Common myeloid progenitor, CD34-positive (primary cell): ENCODE data around the gene HECTD2.
"Not testable (repeated sequence)": the region's sequence is repeated elsewhere in the genome, so short reads cannot be mapped to it uniquely, and the experiment has no call there.

Source experiments
- CTCF ChIA-PET: fragments of 350-600 bp; sonication (Branson Sonifier 250); formaldehyde crosslinking; loops from one replicate; lab custom pipeline; 2021; ENCODE audit warnings: antibody characterized with exemption; lab: Charles Lee
- POLR2A ChIA-PET: fragments of 350-600 bp; sonication (Branson Sonifier 250); formaldehyde crosslinking; loops from one replicate; lab custom pipeline; 2021; ENCODE audit warnings: antibody characterized with exemption; lab: Charles Lee
- DNase-seq, 3 donors: peaks; one replicate each; pipeline versions ENCODE4 v3.0.0 to v3.0.0-alpha.2; 2013
- H3K27ac ChIP-seq, 2 experiments: 1 replicate in 1 of 2; 2 replicates in 1 of 2; pipeline ENCODE4 v1.7.0; 2013; ENCODE audit warnings: inconsistent platforms in 2 of 2, low read length in 2 of 2, mild to moderate bottlenecking in 2 of 2, low read depth in 1 of 2, moderate library complexity in 1 of 2; ENCODE audit not compliant: severe bottlenecking in 2 of 2, insufficient read depth in 1 of 2, poor library complexity in 1 of 2
- H3K27me3 ChIP-seq, 5 experiments: replicated peaks in 2 of 5; 1 replicate in 3 of 5; 2 replicates in 2 of 5; pipeline versions ENCODE4 v1.6.1 to v1.7.0; 2013; ENCODE audit warnings: low read length in 4 of 5, mild to moderate bottlenecking in 2 of 5, moderate library complexity in 2 of 5, inconsistent platforms in 1 of 5; ENCODE audit not compliant: insufficient read depth in 5 of 5, control insufficient read depth in 4 of 5
- H3K36me3 ChIP-seq, 4 experiments: 1 replicate in 2 of 4; 2 replicates in 2 of 4; pipeline versions ENCODE4 v1.6.1 to v1.7.0; 2013; ENCODE audit warnings: low read length in 3 of 4, control low read depth in 1 of 4, mild to moderate bottlenecking in 1 of 4; ENCODE audit not compliant: control insufficient read depth in 4 of 4, insufficient read depth in 4 of 4
- H3K4me1 ChIP-seq, 4 experiments: 1 replicate in 3 of 4; 2 replicates in 1 of 4; pipeline versions ENCODE4 v1.6.1 to v1.7.1; 2013; ENCODE audit warnings: low read length in 3 of 4, mild to moderate bottlenecking in 3 of 4, control low read depth in 1 of 4, inconsistent platforms in 1 of 4, moderate library complexity in 1 of 4; ENCODE audit not compliant: control insufficient read depth in 4 of 4, insufficient read depth in 4 of 4; ENCODE audit errors: control extremely low read depth in 1 of 4
- H3K4me3 ChIP-seq, 7 experiments: 1 replicate in 4 of 7; 2 replicates in 3 of 7; pipeline versions ENCODE4 v1.5.1 to v1.7.0; 2013; ENCODE audit warnings: mild to moderate bottlenecking in 7 of 7, low read length in 6 of 7, moderate library complexity in 6 of 7, inconsistent platforms in 2 of 7, low read depth in 2 of 7, control low read depth in 1 of 7; ENCODE audit not compliant: insufficient read depth in 4 of 7, control insufficient read depth in 1 of 7; ENCODE audit errors: extremely low read depth in 1 of 7
- H3K9me3 ChIP-seq, 5 experiments: 1 replicate in 4 of 5; 2 replicates in 1 of 5; pipeline versions ENCODE4 v1.6.1 to v1.7.1; 2013; ENCODE audit warnings: low read length in 4 of 5, mild to moderate bottlenecking in 2 of 5, inconsistent platforms in 1 of 5, low read depth in 1 of 5, moderate library complexity in 1 of 5; ENCODE audit not compliant: control insufficient read depth in 4 of 5, insufficient read depth in 2 of 5; ENCODE audit errors: control extremely low read depth in 1 of 5
- WGBS: methylation state at CpG from one replicate; pipeline ENCODE4 v1.1.5; 2013; ENCODE audit not compliant: insufficient coverage; 5-methylcytosine and 5-hydroxymethylcytosine counted together

The HECTD2 gene

DNA sequence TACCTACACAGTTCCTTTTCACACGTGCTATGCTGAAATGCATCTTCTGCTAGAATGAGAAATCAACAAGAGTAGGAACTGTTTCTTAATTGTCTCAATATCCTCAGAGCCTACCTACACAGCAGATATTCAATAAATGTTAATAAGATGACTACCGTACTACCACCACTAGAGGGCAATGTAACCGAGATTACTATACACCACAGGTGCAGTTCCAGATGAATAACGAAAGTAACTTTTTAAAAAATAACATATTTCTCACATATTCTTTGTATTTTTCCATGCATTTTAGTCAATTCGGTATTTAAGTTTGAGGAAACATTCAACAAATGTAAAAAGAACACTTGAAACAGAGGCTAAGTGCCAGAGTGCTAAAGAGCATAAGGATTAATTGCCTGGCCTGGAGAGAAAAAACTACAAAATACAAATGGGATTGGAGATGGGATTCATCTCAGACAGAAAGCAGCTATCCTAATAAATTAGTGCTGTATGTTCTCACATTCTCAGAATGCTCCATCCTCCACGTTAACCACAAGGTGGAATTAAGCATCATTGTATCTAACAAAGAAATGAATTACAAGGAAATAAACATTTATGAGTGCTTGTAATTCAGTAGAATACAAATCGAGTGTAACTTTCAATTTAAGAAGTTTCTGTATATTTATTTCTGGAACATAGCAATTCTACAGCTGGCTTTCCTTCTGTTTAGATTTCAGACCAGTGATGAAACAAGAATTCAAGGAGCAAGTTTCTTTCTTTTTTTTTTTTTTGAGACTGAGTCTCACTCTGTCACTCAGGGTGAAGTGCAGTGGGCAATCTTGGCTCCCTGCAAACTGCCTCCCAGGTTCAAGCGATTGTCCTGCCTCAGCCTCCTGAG lies 20.3 kb upstream of the HECTD2 start:
- H3K36me3 ChIP-seq = no peaks in the 10 kb centered on the region
- peaks cover 2 to 29% (median 9%) of the 10 kb centered on the region in 5 experiments for H3K27me3 ChIP-seq
- peak; percentile 63 to 84 (median 82) for DNase-seq
- peaks cover 0 to 3% (median 0%) of the 10 kb centered on the region in 4 experiments for H3K4me1 ChIP-seq
- ChIA-PET CTCF (interaction anchor here (0.7 to 2.7 kb wide), 11 partner anchors 9 to 523 kb away, joined by 3 to 11 read pairs (median 3); no protein-coding TSS in a partner anchor), POLR2A (interaction anchor here (0.6 kb wide), 1 partner anchor 520 kb away, joined by 5 read pairs; no protein-coding TSS in a partner anchor)
- H3K9me3 ChIP-seq = no peaks in the 10 kb centered on the region
- WGBS = 100% methylated on average over 1 of the region's 8 CpGs
- no peak overlapping the region for H3K27ac ChIP-seq
- peak overlapping the region in 1 of 7 experiments; percentile 55 for H3K4me3 ChIP-seq

DNA sequence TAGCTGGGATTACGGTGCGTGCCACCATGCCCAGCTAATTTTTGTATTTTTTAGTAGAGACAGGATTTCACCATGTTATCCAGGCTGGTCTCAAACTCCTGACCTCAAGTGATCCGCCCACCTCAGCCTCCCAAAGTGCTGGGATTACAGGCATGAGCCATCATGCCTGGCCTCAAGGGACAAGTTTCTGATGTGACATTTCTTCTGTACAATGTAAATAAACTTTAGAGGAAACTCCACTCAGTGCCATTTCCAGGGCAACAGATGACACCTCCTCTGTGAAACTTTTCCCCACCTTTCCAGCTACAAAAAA lies 19.7 kb upstream of the HECTD2 start:
- WGBS = 100% methylated on average over 3 of the region's 3 CpGs
- H3K4me1 ChIP-seq, DNase-seq, H3K27ac ChIP-seq, H3K36me3 ChIP-seq, H3K4me3 ChIP-seq, H3K9me3 ChIP-seq: not testable (repeated sequence)
- ChIA-PET POLR2A (interaction anchor here (0.6 kb wide), 1 partner anchor 519 kb away, joined by 5 read pairs; no protein-coding TSS in a partner anchor), CTCF (interaction anchor here (0.7 to 2.7 kb wide), 11 partner anchors 9 to 523 kb away, joined by 3 to 11 read pairs (median 3); no protein-coding TSS in a partner anchor)
- H3K27me3 ChIP-seq = peaks cover 2 to 24% (median 7%) of the 10 kb centered on the region in 5 experiments

DNA sequence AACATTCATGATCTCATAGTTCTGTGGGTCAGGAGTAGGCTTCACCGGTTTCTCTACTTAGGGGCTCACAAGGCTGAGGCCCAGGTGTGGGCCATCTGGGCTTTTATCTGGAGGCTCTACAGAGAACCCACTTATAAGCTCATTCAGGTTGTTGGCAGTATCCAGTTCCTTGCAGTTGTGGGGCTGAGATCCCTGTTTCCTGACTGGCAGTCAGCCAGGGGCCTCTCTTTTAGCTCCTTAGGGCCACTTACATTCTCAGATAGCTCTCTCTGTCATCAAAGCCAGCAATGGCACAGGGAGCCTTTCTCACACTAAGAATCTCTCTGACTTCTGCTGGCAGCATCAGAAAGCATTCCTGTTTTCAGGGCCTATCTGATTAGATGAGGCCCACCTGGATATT lies 18.2 kb upstream of the HECTD2 start:
- Histone ChIP-seq H3K4me3 (no peak overlapping the region), H3K4me1 (peaks cover 0 to 3% (median 0%) of the 10 kb centered on the region in 4 experiments), H3K36me3 (no peaks in the 10 kb centered on the region), H3K27ac (no peak overlapping the region), H3K9me3 (peaks cover 0 to 2% (median 0%) of the 10 kb centered on the region in 5 experiments), H3K27me3 (peaks cover 2 to 13% (median 4%) of the 10 kb centered on the region in 5 experiments)
- 100% methylated on average over 1 of the region's 1 CpG for WGBS
- no peak for DNase-seq
- ChIA-PET CTCF (interaction anchor here (1.4 to 2.7 kb wide), 4 partner anchors 16 to 521 kb away, joined by 3 to 11 read pairs (median 4); partner anchors contain the start of gene HECTD2), POLR2A (no interaction called here)

DNA sequence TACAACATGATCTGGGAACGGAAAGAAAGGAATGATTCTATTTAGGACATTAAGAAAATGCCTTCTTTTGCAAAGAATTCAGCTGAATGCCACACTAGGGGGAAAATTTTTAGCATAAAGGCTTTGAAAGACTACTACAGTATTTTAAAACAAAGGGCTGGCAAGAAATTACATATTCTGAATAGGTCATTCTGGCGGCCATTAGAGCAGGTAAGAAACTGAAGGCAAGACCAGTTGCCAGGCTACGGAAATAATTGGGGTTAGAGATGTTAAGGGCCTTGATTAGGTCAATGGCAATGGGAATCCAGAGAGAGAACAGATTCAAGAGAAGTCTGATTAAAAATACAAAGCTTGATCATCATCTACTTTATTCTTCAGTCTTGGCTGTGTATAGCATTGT lies 3.8 kb upstream of the HECTD2 start:
- no peaks in the 10 kb centered on the region for H3K9me3 ChIP-seq
- H3K4me1 ChIP-seq = peaks cover 0 to 16% (median 7%) of the 10 kb centered on the region in 4 experiments
- no peak overlapping the region for H3K4me3 ChIP-seq
- H3K36me3 ChIP-seq = no peaks in the 10 kb centered on the region
- WGBS = 100% methylated on average over 2 of the region's 3 CpGs
- ChIA-PET POLR2A (no interaction called here), CTCF (no interaction called here)
- no peak for DNase-seq
- no peak overlapping the region for H3K27ac ChIP-seq
- peaks cover 0 to 4% (median 3%) of the 10 kb centered on the region in 5 experiments for H3K27me3 ChIP-seq

DNA sequence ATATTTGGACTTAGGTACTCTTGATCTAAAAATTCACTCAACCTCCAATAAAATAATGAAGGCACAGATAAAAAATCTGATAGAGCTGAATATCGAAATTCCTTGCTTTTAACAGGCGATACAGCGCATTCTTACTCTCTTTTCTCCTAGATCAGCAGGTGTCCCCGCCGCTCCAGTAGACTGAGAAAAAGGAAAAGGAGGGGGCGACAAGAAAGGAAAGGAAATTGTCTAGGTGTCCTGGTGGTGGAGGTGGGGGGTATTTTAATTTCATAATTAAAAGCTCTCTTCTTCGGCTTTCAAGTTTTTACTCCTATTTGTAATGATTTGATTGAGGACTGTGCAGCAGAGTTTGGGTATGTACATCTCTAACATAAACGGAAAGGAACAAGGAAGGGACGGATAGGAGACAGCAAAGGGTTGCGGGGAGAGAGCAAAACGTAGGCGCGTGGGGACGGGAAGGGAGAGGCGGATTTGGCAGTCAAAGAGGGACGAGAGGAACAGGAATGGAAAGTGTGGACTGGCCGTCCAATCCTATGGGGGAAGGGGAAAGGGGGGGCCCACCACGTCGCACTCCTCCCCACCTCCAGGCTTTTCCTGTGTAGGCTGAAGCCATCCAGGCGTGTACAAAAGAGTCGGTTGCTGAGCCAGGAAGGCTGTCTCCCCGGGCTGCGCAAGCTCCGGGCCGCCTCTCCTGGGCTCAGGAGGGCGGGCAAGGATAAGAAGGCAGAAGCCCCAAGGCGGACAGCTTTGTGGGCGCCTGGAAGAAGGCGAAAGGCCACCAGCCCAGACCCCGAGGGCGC lies 875 bp upstream of the HECTD2 start:
- Histone ChIP-seq H3K4me1 (peaks cover 0 to 13% (median 7%) of the 10 kb centered on the region in 4 experiments), H3K27ac (peak overlapping the region; percentile 90 to 95), H3K36me3 (no peaks in the 10 kb centered on the region), H3K9me3 (no peaks in the 10 kb centered on the region), H3K27me3 (peaks cover 0 to 24% (median 8%) of the 10 kb centered on the region in 5 experiments), H3K4me3 (peak overlapping the region; percentile 87 to 98 (median 95))
- WGBS = 0% methylated on average over 15 of the region's 31 CpGs
- ChIA-PET CTCF (interaction anchor here (0.7 to 1.7 kb wide), 3 partner anchors 12 to 19 kb away, joined by 3 read pairs; no protein-coding TSS in a partner anchor), POLR2A (interaction anchor here (0.6 kb wide), 1 partner anchor 907 kb away, joined by 3 read pairs; no protein-coding TSS in a partner anchor)
- peak; percentile 28 to 69 (median 61) for DNase-seq

DNA sequence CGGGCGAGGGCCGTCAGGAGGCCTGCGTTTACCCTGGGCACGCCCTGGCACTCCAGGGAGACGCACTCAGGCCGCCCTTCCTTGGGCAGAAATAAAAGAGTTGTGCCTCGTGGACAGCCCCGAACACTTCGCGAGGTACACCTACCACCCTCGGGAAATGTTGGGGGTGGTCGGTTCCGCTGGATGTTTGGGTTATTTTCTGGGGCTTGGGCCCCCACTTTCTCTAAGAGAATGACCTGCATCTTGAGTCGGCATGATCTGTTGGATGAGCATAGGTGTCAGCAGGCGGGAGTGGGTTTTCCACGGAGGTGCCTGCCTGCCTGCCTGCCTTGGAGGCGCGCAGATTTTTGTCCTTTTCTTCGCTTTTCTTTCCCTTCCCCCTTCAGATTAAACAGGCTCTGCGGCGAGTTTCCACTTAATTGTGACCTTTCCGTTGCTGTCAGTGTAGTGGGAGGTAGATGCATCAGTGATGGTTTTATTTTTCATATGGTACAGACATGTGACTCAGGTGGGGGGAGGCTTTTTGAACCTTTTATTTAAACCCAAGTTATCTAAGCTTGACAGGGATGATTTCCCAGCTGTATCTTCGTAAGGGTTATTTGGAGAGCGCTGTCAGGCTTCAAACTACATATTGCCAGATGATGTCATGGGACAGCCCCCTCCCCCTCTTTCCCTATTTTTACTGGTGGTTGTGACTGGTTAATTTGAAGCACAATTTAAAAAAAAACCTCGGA lies 661 bp downstream of the HECTD2 start:
- peak overlapping the region in 1 of 2 experiments; percentile 95 for H3K27ac ChIP-seq

More for the DNA sequence above, 661 bp downstream of the HECTD2 start:
- Histone ChIP-seq H3K4me3 (peak overlapping the region; percentile 32 to 97 (median 78)), H3K9me3 (no peaks in the 10 kb centered on the region), H3K36me3 (no peaks in the 10 kb centered on the region), H3K27me3 (peaks cover 0 to 32% (median 8%) of the 10 kb centered on the region in 5 experiments), H3K4me1 (peaks cover 0 to 17% (median 9%) of the 10 kb centered on the region in 4 experiments)
- ChIA-PET POLR2A (interaction anchor here (0.7 kb wide), 1 partner anchor 1070 kb away, joined by 7 read pairs; no protein-coding TSS in a partner anchor), CTCF (interaction anchor here (1.0 to 1.7 kb wide), 2 partner anchors 19 to 118 kb away, joined by 3 read pairs; no protein-coding TSS in a partner anchor)
- peak in 2 of 3 donors; percentile 6 to 20 for DNase-seq
- 10% methylated on average over 17 of the region's 26 CpGs for WGBS
